Fibroblast of peridontal ligament (primary cell): ENCODE data around the gene ZNF618.
A peak's percentile ranks its signal among the peaks of the same experiment; 100 is the strongest.

Experiments used
- DNase-seq: peaks from one replicate; pipeline ENCODE4 v3.0.0-alpha.2; 2010; ENCODE audit errors: extremely low read depth

Gene ZNF618

GRCh38 chr9:114023961-114024360 lies 147.9 kb downstream of the ZNF618 start:
- DNase-seq: no peak

- DNase-seq: peak; percentile 12
These were observed 149.2 kb downstream of the ZNF618 start for GRCh38 chr9:114025196-114025753.

DNA sequence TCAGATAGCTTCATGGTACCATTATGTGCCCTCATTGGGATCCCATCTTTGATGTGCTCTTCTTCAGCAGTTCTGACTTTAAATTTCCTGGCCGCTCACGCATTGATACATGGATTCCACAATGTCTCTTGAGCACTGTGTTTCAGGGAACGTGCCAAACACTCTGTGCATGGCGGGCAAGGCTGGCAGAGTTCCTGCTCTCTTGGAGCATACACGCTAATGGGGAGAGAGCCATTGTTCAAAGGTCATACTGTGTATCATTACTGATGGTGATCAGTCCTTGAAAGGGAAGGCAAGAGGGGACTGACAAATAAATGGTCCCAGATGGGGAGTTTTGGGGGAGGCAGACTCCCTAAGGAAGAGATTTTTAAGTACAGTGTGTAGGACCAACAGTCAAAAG lies 149.7 kb downstream of the ZNF618 start:
- DNase-seq: no peak

DNA sequence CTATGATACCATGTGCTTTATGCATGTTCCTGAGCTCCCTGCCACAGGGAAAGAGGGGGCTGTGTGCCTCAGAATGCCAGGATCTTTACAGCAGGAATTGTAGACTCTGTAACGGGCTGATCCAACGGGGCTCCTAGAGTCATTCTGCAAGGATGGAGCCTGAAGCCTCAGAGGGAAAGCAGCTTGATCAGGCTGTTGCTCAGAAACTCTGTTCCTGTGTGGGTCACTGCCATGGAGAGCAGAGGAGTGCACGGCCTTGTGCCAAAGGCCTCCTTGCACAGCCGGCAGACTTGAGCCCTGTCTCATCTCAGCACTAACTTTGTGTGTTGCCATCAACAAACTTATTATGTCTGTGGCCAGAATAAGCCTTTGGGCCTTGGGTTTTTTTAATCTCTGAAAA lies 150.2 kb downstream of the ZNF618 start:
- no peak for DNase-seq

DNA sequence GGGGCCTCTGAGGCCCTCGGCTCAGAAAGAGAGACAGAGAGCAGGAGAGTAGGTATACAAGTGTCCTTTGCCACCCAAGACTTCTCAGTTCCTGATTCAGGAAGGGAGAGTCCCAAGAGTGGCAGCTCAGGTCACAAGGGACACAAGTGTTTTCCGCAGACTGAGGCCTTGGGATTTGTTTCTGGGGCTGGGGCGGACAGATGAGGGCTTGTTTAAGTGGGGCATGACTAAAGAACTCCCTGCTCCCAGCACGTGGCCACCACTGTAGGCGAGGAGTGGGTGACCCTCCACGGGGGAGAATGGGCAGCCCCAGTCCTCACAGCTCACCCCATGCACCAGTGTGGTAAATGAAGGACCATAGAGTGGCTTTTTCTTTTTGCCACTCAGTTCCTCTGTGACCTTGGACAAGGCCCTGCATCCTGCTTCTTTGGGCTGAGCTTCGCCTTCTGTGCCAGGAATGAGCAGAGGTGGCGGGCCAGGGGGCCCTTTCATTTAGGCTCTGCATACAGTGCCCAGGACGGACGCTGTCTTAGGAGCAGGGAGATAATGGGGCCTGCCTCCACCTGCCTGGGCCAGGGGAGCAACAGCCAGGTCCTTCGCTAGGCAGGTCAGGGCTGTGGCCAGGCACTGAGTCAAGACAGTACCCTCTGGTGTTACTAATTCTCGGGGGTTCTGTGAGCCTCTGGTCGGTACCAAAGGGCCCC lies 151.2 kb downstream of the ZNF618 start:
- no peak for DNase-seq

GRCh38 chr9:114027863-114028465 lies 151.9 kb downstream of the ZNF618 start:
- DNase-seq: no peak

- no peak for DNase-seq
These were observed 152.5 kb downstream of the ZNF618 start for GRCh38 chr9:114028646-114029045.

DNA sequence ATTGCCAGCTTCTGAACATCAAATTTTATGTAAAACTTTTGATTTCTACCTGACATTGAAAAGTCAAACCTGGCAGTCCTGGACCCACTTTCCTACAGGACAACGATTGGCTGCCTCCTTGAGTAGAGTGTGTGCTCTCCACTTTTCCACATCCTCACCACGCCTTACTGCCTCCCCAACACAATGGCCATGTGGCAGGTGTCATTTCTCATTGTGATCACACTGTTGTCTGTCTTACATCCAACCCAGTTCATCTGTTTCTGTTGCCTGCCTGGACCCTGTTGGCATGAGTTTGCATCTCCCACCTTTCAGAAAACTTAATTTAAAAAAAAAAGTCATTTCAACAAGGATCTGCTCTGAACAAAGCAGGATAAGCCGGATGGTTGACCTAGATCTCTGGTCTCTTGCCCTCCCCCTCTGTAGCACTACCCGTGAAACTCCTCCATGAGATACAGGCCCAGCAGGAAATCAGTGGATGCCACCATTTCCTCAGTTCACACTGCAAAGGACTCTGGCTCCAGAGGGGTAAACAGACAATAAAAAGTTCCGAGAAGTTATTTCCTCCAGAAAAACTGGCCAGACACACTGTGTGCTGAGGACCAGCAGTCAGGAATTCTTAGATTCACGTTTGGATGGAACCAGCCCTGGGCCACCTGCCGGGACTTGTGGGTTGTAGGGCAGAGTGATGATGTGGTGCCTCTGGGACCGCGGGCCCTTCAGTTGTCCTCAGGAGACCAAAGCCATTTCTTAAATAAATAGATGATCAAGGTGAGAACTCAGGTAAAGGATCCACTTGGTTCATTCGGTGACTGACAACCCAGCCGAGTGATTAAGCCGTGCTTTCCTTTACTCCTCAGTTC lies 153.4 kb downstream of the ZNF618 start:
- no peak for DNase-seq

- DNase-seq: no peak
These were observed 154.3 kb downstream of the ZNF618 start for GRCh38 chr9:114030364-114030763.

DNA sequence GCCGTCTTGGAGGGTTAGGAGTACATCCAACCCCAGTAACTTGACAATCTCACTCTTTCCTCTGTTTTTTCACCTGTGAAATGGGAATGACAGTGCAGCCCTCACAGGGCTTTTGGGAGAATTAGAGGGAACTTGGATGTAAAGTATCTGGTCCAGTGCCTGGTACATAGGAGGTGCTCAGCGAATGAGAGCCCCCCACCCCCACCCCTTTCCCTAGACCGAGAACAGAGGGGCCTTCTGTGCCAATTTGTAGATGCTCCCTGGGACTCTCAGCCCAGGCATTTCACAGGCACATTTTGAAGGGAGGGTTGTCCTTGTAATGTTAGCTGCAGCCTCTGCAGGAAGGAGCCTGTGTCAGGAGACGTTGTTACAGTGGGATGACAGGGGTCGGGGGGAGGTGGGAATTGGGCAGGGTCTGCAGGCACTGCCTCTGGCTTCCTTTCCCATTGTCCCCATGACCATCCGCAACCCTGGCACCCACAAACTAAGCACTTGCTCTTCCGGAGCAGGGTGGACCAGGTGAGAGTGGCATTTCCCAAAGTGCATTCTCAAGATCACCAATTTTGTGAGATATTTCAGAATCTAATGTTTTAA lies 155.0 kb downstream of the ZNF618 start:
- DNase-seq: no peak

DNA sequence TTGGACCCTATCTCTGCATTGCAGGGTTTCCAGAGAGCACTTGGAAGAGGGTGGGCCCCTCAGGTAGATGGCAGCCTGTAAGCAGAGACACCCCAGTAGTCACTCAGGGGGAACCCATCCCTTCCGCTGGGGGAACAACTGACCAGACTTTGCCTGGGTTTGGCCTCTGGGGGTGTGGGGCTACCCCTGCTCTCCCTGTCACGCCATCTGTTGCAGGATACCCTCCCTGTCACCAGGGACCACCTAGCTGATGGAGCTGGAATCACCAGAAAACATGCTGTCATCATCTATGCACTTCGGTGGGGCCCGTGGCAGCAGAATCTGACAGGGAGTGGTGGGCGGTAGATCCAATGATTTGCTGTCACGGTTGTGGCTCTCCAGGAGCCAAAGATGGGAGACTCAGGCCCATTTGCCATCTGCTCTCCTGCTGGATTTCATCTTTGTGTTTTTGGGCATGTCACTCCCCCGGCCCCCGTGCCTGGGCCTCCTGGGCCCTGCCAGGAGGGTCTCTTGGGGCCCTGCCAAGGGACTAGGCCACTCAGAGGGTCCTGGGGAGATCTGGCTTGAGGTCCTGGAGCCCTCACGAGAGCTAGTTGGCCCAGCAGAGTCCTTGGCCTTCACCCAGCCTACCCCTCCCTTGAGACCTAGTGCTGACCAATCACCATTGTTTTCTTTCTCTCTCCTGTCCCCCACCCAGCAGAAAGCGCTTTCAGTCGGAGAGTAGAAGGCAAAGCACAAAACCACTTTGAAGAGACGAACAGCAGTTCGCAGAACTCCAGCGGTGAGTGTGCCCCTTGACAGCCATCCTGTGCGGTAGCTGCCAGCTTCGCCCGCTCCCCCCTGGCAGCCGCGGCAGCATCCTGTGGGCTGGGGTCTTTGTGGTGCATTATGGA lies 156.1 kb downstream of the ZNF618 start:
- no peak for DNase-seq

- DNase-seq: no peak
These were observed 157.4 kb downstream of the ZNF618 start for GRCh38 chr9:114033397-114034103.

GRCh38 chr9:114034196-114034595 lies 158.1 kb downstream of the ZNF618 start:
- DNase-seq: no peak

DNA sequence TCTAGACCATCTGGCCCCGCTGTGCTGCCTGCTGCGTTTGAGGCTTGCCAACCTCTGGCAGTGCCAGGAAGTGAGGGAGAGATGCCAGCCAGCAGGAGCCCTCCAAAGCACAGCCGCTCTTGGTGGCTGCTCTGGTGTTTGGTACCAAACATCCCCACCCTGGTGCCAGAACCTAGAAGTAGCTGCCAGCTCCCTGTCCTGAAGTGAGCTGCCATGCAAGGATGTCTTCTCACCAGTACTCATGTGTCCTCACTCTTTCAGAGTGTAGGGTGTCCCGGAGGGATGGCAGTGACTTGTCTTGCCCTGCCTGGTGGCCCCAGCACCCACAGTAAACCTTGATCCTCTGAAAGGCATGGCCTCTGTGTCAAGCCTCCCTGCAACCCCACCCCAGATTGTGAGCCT lies 158.6 kb downstream of the ZNF618 start:
- no peak for DNase-seq

DNA sequence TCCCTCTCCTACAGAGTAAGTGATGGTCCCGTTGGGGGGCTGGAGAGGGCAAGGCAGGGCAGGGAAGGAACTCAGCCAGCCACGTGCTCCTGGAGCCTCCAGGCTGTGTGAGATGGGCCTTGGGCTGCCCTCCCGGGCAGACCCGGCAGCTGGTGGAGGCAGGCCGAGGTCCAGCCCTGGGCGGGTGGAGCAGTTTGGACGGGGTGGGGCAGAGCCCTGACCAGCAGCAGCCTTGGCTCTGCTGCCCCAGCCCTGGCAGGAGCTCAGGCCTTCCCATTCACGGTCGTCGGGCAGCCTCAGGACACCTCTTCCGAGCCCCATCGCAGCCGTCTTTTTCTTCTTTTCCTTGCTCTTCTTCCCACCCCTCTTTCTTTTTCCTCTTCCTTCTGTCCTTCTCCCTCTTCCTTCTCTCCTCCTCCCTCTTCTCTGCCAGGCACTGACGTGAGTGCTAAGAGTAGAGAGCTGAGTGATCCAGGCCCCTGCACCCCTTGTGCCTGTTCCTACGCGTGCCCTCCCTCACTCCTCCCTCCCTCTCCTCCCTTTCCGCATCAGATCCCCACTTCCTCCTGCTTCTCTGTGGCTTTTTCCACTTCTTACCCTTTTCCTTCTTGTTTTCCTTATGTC lies 159.2 kb downstream of the ZNF618 start:
- DNase-seq: no peak

DNA sequence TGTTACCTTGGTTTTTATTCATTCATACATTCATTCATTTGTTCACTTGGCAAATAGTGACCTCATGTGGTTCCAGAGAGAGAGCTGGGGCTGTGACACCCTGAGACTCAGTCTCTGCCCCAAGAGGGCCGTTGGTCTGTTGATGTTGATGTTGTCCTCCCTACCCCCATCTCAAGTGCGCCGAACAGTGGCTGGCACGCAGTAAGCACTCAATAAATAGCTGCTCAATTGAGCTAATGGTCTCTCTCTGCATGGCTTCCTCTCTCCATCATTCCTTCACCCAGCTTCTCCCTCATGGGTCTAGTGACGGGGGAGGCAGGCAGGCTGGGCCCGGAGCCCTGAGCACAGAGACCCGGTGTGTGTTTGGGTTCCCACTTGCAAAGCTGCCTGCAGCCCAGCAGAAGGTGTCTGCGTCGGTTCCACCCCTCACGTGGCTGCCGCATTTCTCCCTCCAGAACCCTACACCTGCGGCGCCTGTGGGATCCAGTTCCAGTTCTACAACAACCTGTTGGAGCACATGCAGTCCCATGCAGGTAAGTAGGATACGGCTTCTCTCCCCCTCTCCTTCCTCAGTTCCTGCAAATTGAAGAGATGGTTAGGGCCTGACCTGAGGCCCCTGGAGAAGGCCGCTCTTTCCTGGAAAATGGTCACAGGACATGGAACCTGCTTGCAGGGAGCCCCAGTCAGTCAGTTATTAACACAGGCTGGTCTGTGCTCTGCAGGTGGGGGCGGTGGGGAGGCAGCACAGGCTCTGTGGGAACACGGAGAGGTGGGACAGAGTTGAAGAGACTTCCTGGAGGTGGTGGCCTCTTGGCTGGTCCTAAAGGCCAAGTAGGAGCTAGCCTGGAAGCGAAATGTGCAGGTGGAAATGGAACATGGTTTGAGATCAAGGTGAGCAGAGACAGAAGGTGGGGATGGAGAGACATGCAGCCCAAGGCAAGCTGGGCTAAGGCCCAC lies 160.0 kb downstream of the ZNF618 start:
- DNase-seq: no peak

DNA sequence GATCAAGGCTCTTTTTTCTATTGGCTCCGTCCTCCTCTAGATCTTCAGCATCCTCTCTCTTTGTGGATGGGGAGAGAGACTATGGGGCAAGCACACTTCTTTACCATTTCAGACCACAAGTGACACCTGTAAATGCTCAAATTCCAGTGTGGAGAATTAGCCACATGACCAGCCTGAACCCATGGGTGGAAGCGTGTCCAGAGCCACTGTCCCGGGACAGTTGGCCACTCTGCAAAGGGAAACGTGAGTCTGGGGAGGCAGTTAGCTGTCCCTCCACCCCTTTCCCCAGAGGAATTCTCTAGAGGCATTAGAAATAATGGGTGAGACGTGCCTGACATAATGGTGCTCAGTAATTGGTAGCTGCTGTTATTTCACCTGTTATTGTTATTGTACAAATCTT lies 161.1 kb downstream of the ZNF618 start:
- no peak for DNase-seq

GRCh38 chr9:114037961-114038723 lies 162.0 kb downstream of the ZNF618 start:
- no peak for DNase-seq
